GM12865 (cell line): Measurements from ENCODE around the gene AKT2.

Experiments used
- DNase-seq: peaks from one replicate; pipeline ENCODE4 v3.0.0; 2010; ENCODE audit warnings: low read depth
- H3K4me3 ChIP-seq: 2 replicates; pipeline ENCODE4 v1.5.1; 2011; ENCODE audit warnings: mild to moderate bottlenecking, low read depth, low read length, control low read depth
- CTCF ChIP-seq: IDR thresholded peaks from 2 replicates; pipeline ENCODE4 v1.5.1; 2011; ENCODE audit warnings: low read length, control low read depth, low read depth, inconsistent platforms; ENCODE audit not compliant: insufficient read depth; ENCODE audit errors: missing control alignments

AKT2 gene

DNA sequence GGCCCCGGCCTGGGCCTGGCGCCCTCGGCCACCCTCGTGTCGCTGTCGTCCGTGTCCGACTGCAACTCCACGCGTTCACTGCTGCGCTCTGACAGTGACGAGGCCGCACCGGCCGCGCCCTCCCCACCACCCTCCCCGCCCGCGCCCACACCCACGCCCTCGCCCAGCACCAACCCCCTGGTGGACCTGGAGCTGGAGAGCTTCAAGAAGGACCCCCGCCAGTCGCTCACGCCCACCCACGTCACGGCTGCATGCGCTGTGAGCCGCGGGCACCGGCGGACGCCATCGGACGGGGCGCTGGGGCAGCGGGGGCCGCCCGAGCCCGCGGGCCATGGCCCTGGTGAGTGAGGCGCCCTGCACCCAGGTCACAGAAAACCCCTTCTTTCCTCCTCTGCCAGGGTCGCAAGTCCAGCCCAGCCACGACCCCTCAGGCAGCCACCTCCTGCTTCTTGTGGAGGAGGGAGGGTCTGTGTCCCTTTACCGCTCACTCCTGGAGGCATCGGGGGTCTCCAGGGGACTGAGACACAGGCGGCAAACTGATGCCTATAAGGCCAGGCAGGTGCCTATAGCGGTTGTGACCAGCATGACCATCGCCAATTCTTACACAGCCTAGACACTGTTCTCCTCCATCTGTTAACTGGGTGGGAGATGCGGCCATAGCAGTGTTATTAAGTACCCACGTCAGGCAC is 71.1 kb downstream of the AKT2 start:
- H3K4me3 ChIP-seq = no peak overlapping the region
- DNase-seq = no peak
- TF ChIP-seq CTCF = no peak

DNA sequence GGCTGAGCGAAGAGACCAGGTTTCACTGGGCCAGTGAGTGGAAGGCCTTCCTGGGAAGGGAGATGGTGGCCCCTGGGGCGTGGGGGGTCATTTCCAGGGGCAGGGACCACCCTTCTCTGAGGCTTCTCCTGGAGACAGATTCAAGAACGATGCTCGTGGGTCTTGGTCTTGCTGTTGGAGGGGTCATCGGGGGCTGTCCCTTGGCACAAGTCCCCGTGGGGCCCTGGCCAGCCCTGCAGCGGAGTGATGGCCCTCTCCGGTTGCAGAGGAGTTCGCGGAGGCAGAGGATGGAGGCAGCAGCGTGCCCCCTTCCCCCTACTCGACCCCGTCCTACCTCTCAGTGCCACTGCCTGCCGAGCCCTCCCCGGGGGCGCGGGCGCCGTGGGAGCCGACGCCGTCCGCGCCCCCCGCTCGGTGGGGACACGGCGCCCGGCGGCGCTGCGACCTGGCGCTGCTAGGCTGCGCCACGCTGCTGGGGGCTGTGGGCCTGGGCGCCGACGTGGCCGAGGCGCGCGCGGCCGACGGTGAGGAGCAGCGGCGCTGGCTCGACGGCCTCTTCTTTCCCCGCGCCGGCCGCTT is 71.8 kb downstream of the AKT2 start:
- DNase-seq = no peak
- TF ChIP-seq CTCF = no peak

DNA sequence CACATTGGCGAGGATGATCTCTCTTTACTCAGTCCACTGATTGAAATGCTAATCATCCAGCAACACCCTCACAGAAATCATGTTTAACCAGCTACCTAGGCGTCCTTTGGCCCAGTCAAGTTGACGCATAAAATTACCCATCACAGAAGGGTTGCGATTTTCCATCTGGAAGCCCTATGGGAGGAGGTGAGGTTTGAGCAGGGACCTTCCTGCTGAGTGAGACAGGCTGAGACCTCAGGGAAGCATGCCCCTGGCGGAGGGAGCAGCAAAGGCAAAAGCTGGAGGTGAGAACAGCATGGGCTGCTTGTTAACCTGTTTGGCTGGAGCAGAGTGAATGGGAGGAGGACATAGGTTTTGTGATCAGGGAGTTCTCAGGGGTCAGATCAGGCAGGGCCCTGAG is 74.3 kb downstream of the AKT2 start:
- DNase-seq = no peak
- no peak overlapping the region for H3K4me3 ChIP-seq
- no peak for TF ChIP-seq CTCF

More for the DNA sequence above, 71.8 kb downstream of the AKT2 start:
- H3K4me3 ChIP-seq = no peak overlapping the region

DNA sequence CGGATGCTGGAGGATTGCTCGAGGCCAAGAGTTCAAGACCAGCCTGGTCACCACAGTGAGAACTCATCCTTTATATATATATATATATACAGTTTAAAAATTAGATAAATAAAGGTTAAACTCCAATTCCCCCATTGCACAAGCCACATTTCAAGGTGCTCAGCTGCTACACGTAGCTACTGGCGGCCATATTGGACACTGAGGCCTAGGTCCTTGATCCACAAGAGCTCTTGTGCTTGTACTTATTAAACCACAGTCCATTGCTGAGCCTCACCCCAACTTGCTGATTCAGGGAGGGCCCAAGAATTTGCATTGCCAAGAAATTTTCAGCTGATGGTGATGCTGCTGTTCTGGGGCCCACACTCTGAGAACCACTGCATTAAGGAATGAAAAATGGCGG is 76.5 kb downstream of the AKT2 start:
- H3K4me3 ChIP-seq = no peak overlapping the region
- no peak for TF ChIP-seq CTCF
- no peak for DNase-seq

DNA sequence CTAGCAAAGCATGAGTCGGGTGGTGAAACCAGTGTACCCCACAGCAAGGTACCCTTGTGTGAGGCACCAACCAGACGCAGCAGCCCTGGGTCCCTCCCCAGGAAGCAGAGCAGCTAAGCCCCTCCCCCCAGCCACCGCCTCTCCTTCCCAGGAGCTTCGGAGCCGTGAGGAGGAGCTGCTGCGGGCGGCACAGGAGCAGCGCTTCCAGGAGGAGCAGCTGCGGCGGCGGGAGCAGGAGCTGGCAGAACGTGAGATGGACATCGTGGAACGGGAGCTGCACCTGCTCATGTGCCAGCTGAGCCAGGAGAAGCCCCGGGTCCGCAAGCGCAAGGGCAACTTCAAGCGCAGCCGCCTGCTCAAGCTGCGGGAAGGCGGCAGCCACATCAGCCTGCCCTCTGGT is 79.4 kb downstream of the AKT2 start:
- DNase-seq = no peak
- TF ChIP-seq CTCF = no peak
- no peak overlapping the region for H3K4me3 ChIP-seq

- no peak overlapping the region for H3K4me3 ChIP-seq
- DNase-seq = no peak
- TF ChIP-seq CTCF = no peak
These were observed 80.8 kb downstream of the AKT2 start for GRCh38 chr19:40204381-40204780.
